GM12878 (cell line): Measurements from ENCODE around the gene TUT4. TPM values are rescaled to one million over a fixed set of nuclear protein-coding genes. Genes with fewer than 3 reads are reported as not detected.

Source experiments
- ATAC-seq: fragments of 200-7000 bp; cut with Tn5 transposase; 3 replicates; pipeline ENCODE4 v1.9.1; 2020; ENCODE audit warnings: mild to moderate bottlenecking, moderate library complexity
- BruUV-seq: library from RNA; stranded (reverse); fragments of 400-500 nt; replicated peaks from 2 replicates; lab custom pipeline; 2021; lab: Mats Ljungman, UMichigan
- CTCF ChIA-PET: fragments of 300-600 bp; sonication (Branson Sonifier 250); formaldehyde crosslinking; extraction: SDS; loops from one replicate; lab custom pipeline; 2021; ENCODE audit warnings: inconsistent platforms; lab: Yijun Ruan, JAX
- POLR2A ChIA-PET: fragments of 350-600 bp; formaldehyde crosslinking; extraction: SDS; loops from one replicate; lab custom pipeline; 2021; ENCODE audit warnings: inconsistent platforms; lab: Charles Lee
- RAD21 ChIA-PET: fragments of 300-600 bp; sonication (Branson Sonifier 250); formaldehyde crosslinking; loops from one replicate; lab custom pipeline; 2023; ENCODE audit warnings: antibody characterized with exemption; ENCODE audit not compliant: unreplicated experiment; lab: Charles Lee
- SMC1A ChIA-PET: fragments of 300-600 bp; sonication (Branson Sonifier 250); formaldehyde crosslinking; loops from one replicate; lab custom pipeline; 2023; ENCODE audit not compliant: unreplicated experiment, uncharacterized antibody; lab: Charles Lee
- DNase-seq: peaks from one replicate; pipeline ENCODE4 v3.0.0-alpha.2; 2011; ENCODE audit warnings: low read depth, low spot score
- FAIRE-seq: peaks from 3 replicates; lab custom pipeline; 2011; peaks lifted over from hg19 to GRCh38; lab: Jason Lieb, UNC
- H2AFZ ChIP-seq: 2 replicates; pipeline ENCODE4 v1.6.0; 2011; ENCODE audit warnings: low read depth, low read length, control low read depth; ENCODE audit not compliant: control insufficient read depth
- H3K27ac ChIP-seq: 2 replicates; pipeline ENCODE4 v1.5.1; 2011; ENCODE audit warnings: control low read depth; ENCODE audit not compliant: control insufficient read depth, insufficient read depth
- H3K27me3 ChIP-seq, 2 experiments: replicated peaks in 1 of 2; 2 replicates each; pipeline versions ENCODE4 v1.6.0 to v1.6.1; 2011; ENCODE audit warnings: low read length in 1 of 2; ENCODE audit not compliant: control insufficient read depth in 2 of 2, insufficient read depth in 2 of 2
- H3K36me3 ChIP-seq, 2 experiments: 2 replicates each; pipeline ENCODE4 v1.5.1; 2011; ENCODE audit warnings: low read length in 1 of 2; ENCODE audit not compliant: control insufficient read depth in 2 of 2, insufficient read depth in 2 of 2
- H3K4me1 ChIP-seq: 2 replicates; pipeline ENCODE4 v1.6.1; 2011; ENCODE audit warnings: mild to moderate bottlenecking, low read length, moderate library complexity, mixed read lengths; ENCODE audit not compliant: control insufficient read depth, insufficient read depth
- H3K4me2 ChIP-seq: 2 replicates; pipeline ENCODE4 v1.6.0; 2011; ENCODE audit warnings: control low read depth; ENCODE audit not compliant: control insufficient read depth, insufficient read depth
- H3K4me3 ChIP-seq: fragments of 200-600 bp; sonication (generic); 2 replicates; pipeline ENCODE4 v1.5.1; 2016
- H3K79me2 ChIP-seq: 2 replicates; pipeline ENCODE4 v1.6.0; 2011; ENCODE audit warnings: low read length; ENCODE audit not compliant: control insufficient read depth, insufficient read depth
- H3K9ac ChIP-seq: 2 replicates; pipeline ENCODE4 v1.8.0; 2011; ENCODE audit warnings: low read length, control low read depth, mixed read lengths; ENCODE audit not compliant: control insufficient read depth, insufficient read depth
- H3K9me3 ChIP-seq: replicated peaks from 3 replicates; pipeline ENCODE4 v1.5.1; 2011; ENCODE audit warnings: mild to moderate bottlenecking, low read length; ENCODE audit not compliant: control insufficient read depth, insufficient read depth
- H4K20me1 ChIP-seq: 2 replicates; pipeline ENCODE4 v1.6.0; 2011; ENCODE audit not compliant: control insufficient read depth, insufficient read depth
- ASH2L ChIP-seq: fragments of 300-600, 200-600 bp; sonication (generic); IDR thresholded peaks from 2 replicates; pipeline ENCODE4 v1.6.1; 2017; ENCODE audit warnings: low read depth, mild to moderate bottlenecking, borderline replicate concordance
- CUX1 ChIP-seq: IDR thresholded peaks from 2 replicates; pipeline ENCODE4 v1.6.1; 2012; ENCODE audit warnings: improper control_type of control experiment, low read depth, low read length; ENCODE audit not compliant: insufficient replicate concordance
- DPF2 ChIP-seq: fragments of 450-650 bp; IDR thresholded peaks from 2 replicates; pipeline ENCODE4 v1.6.1; 2017; ENCODE audit warnings: mild to moderate bottlenecking
- MEF2B ChIP-seq: fragments of 450-650 bp; IDR thresholded peaks from 2 replicates; pipeline ENCODE4 v1.6.1; 2018; ENCODE audit warnings: mild to moderate bottlenecking, moderate library complexity; ENCODE audit not compliant: partially characterized antibody, poor library complexity, severe bottlenecking
- MLLT1 ChIP-seq: fragments of 450-650 bp; IDR thresholded peaks from 2 replicates; pipeline ENCODE4 v1.6.1; 2016; ENCODE audit warnings: mild to moderate bottlenecking
- PAX8 ChIP-seq: fragments of 450-650 bp; IDR thresholded peaks from 2 replicates; pipeline ENCODE4 v1.6.1; 2017; ENCODE audit warnings: mild to moderate bottlenecking, moderate library complexity
- POLR2AphosphoS5 ChIP-seq: IDR thresholded peaks from 2 replicates; pipeline ENCODE4 v1.6.1; 2011; ENCODE audit warnings: mild to moderate bottlenecking, low read length, inconsistent platforms
- RAD21 ChIP-seq: IDR thresholded peaks from 2 replicates; pipeline ENCODE4 v1.6.1; 2011; ENCODE audit warnings: mild to moderate bottlenecking, low read depth, low read length, moderate library complexity; ENCODE audit not compliant: insufficient read depth
- RFX5 ChIP-seq: IDR thresholded peaks from 2 replicates; pipeline ENCODE4 v1.6.1; 2011; ENCODE audit warnings: low read depth, low read length, improper control_type of control experiment
- TBL1XR1 ChIP-seq: IDR thresholded peaks from 2 replicates; pipeline ENCODE4 v1.6.1; 2012; ENCODE audit warnings: low read depth, low read length, improper control_type of control experiment
- ZNF384 ChIP-seq: IDR thresholded peaks from 2 replicates; pipeline ENCODE4 v1.6.1; 2012; ENCODE audit warnings: low read depth, mild to moderate bottlenecking, low read length, improper control_type of control experiment, borderline replicate concordance
- WGBS: methylation state at CpG from one replicate; pipeline ENCODE4 v1.1.6; 2016; ENCODE audit warnings: low lambda C conversion rate; ENCODE audit not compliant: insufficient replicate concordance, insufficient coverage; ENCODE audit errors: missing lambda C conversion rate; 5-methylcytosine and 5-hydroxymethylcytosine counted together
- in situ Hi-C: fragments of 300-500 bp; cut with MboI; formaldehyde crosslinking; loops from 9 replicates; pipeline ENCODE4 v1.14.3; 2018; ENCODE audit warnings: mixed read lengths
- intact Hi-C: fragments of 100-400 bp; cut with micrococcal nuclease; formaldehyde crosslinking; loops from one replicate; pipeline ENCODE4 v1.14.2; 2022; ENCODE audit not compliant: unreplicated experiment
- polyA plus RNA-seq, 11 experiments: library from polyadenylated mRNA; depleted of rRNA in 4 of 11; unstranded in 6 of 11; stranded (reverse) in 5 of 11; fragments of >200 nt; fragmentation: Nextera tagmentation in 4 of 11; fragmentation: Illumina TruSeq in 1 of 11; extraction: Ambion mirVana in 4 of 11; extraction: Trizol in 1 of 11; gene quantifications; 1 replicate in 1 of 11; 2 replicates in 10 of 11; pipeline versions ENCODE4 v1.2.1 to v1.2.3, GENCODE V29; 2011 to 2016; ENCODE audit warnings: inconsistent platforms in 2 of 11, missing spikeins in 2 of 11, low read depth in 1 of 11
- total RNA-seq, 4 experiments: library from RNA; depleted of rRNA in 3 of 4; stranded (reverse); fragments of >200 nt in 3 of 4; fragmentation: Illumina TruSeq in 1 of 4; extraction: Trizol in 1 of 4; gene quantifications; 2 replicates each; pipeline versions ENCODE4 v1.2.1 to v1.2.3, GENCODE V29; 2013 to 2021

Gene TUT4
- total and polyA plus RNA-seq, 10 of the 15 experiments (the other 5 are each of a cell fraction or from before 2014, with no cell fraction given): 9.4 to 40.7 (median 27.6) TPM

- no peak overlapping the region for H2AFZ ChIP-seq
- no peaks in the 10 kb centered on the region for H3K4me1 ChIP-seq
- H4K20me1 ChIP-seq: no peaks in the 10 kb centered on the region
- ChIA-PET SMC1A (interaction anchor here (1.2 to 1.3 kb wide), 2 partner anchors 9 to 13 kb away, joined by 3 to 4 read pairs; no protein-coding TSS in a partner anchor), CTCF (no interaction called here), RAD21 (no interaction called here), POLR2A (no interaction called here)
- in situ Hi-C loops: no loop called here
- BruUV-seq: TSS peak; percentile 31
- TF ChIP-seq PAX8 (no peak), ASH2L (no peak), MLLT1 (no peak), ZNF384 (no peak), RFX5 (no peak), MEF2B (no peak), RAD21 (no peak), CUX1 (no peak), DPF2 (no peak), POLR2AphosphoS5 (no peak), TBL1XR1 (no peak)
- intact Hi-C loops: no loop called here
- WGBS: 98% methylated on average over 3 of the region's 3 CpGs
- DNase-seq (no peak), ATAC-seq (no peak), FAIRE-seq (no peak)
- no peak overlapping the region for H3K9ac ChIP-seq
- H3K4me3 ChIP-seq: no peak overlapping the region
- no peaks in the 10 kb centered on the region for H3K9me3 ChIP-seq
- no peaks in the 10 kb centered on the region for H3K27me3 ChIP-seq
- no peak overlapping the region for H3K27ac ChIP-seq
- no peak overlapping the region for H3K4me2 ChIP-seq
- no peaks in the 10 kb centered on the region for H3K36me3 ChIP-seq
- no peaks in the 10 kb centered on the region for H3K79me2 ChIP-seq
These were observed 45.9 kb downstream of the TUT4 start for GRCh38 chr1:52506920-52507546.
